K562 (cell line): ENCODE data around the gene XRN2. TPM values are rescaled to one million over a fixed set of nuclear protein-coding genes. Genes with fewer than 3 reads are reported as not detected.

ENCODE experiments used
- ATAC-seq: fragments of 200-7000 bp; cut with Tn5 transposase; 3 replicates; pipeline ENCODE4 v1.9.1; 2020; ENCODE audit warnings: moderate library complexity
- BruUV-seq: library from RNA; stranded (reverse); fragments of 400-500 nt; replicated peaks from 2 replicates; lab custom pipeline; 2021; lab: Mats Ljungman, UMichigan
- CTCF ChIA-PET: fragments of 300-600 bp; formaldehyde crosslinking; extraction: SDS; loops from one replicate; lab custom pipeline; 2021; ENCODE audit warnings: low intra/inter-chr PET ratio; lab: Yijun Ruan, JAX
- POLR2A ChIA-PET: fragments of 300-600, 350-650 bp; sonication (Branson Sonifier 250); formaldehyde crosslinking; extraction: SDS; loops from one replicate; lab custom pipeline; 2021; ENCODE audit warnings: antibody characterized with exemption, inconsistent platforms; lab: Yijun Ruan, JAX
- DNase-seq, 4 experiments: peaks; one replicate each; pipeline versions ENCODE4 v3.0.0 to v3.0.0-alpha.2; 2011 to 2018; ENCODE audit warnings: low spot score in 3 of 4, mixed read lengths in 3 of 4; ENCODE audit errors: extremely low read depth in 1 of 4
- FAIRE-seq: peaks from 2 replicates; lab custom pipeline; 2011; peaks lifted over from hg19 to GRCh38; lab: Jason Lieb, UNC
- H2AFZ ChIP-seq: 2 replicates; pipeline ENCODE4 v1.6.0; 2011; ENCODE audit warnings: low read depth, low read length, control low read depth, inconsistent platforms
- H3K27ac ChIP-seq: fragments of 200-600 bp; 3 replicates; pipeline ENCODE4 v1.8.0; 2011; ENCODE audit warnings: low read depth, mild to moderate bottlenecking, control low read depth, inconsistent platforms, low read length, moderate library complexity, mixed read lengths; ENCODE audit errors: extremely low read depth
- H3K27me3 ChIP-seq, 2 experiments: fragments of 300-600 bp in 1 of 2; 2 replicates in 1 of 2; 3 replicates in 1 of 2; pipeline versions ENCODE4 v1.6.0 to v1.8.0; 2011; ENCODE audit warnings: inconsistent platforms in 2 of 2, low read length in 2 of 2, mild to moderate bottlenecking in 1 of 2, mixed read lengths in 1 of 2, moderate library complexity in 1 of 2; ENCODE audit not compliant: control insufficient read depth in 2 of 2, insufficient read depth in 2 of 2
- H3K36me3 ChIP-seq: fragments of 300-600 bp; 3 replicates; pipeline ENCODE4 v1.8.0; 2011; ENCODE audit warnings: mild to moderate bottlenecking, low read length, inconsistent platforms; ENCODE audit not compliant: control insufficient read depth, insufficient read depth
- H3K4me1 ChIP-seq, 2 experiments: fragments of 200-600 bp in 1 of 2; replicated peaks in 1 of 2; 2 replicates in 1 of 2; 3 replicates in 1 of 2; pipeline versions ENCODE4 v1.5.1 to v1.8.0; 2011; ENCODE audit warnings: inconsistent platforms in 2 of 2, low read length in 2 of 2, mild to moderate bottlenecking in 1 of 2, mixed read lengths in 1 of 2, moderate library complexity in 1 of 2; ENCODE audit not compliant: control insufficient read depth in 2 of 2, insufficient read depth in 2 of 2
- H3K4me2 ChIP-seq: 2 replicates; pipeline ENCODE4 v1.6.1; 2011; ENCODE audit warnings: low read length, control low read depth, inconsistent platforms, mixed read lengths; ENCODE audit not compliant: insufficient read depth
- H3K4me3 ChIP-seq: fragments of 200-600 bp; sonication (generic), shearing (Covaris generic); 2 replicates; pipeline ENCODE4 v1.5.1; 2016; ENCODE audit warnings: control low read depth, inconsistent platforms
- H3K79me2 ChIP-seq: fragments of 200-600 bp; 3 replicates; pipeline ENCODE4 v1.8.0; 2011; ENCODE audit warnings: low read length, inconsistent platforms; ENCODE audit not compliant: control insufficient read depth, insufficient read depth
- H3K9ac ChIP-seq, 2 experiments: 2 replicates each; pipeline versions ENCODE4 v1.6.0 to v1.6.1; 2011; ENCODE audit warnings: low read depth in 2 of 2, low read length in 2 of 2, control low read depth in 1 of 2, inconsistent platforms in 1 of 2, mild to moderate bottlenecking in 1 of 2, mixed read lengths in 1 of 2; ENCODE audit not compliant: insufficient read depth in 1 of 2
- H3K9me1 ChIP-seq: one replicate; pipeline ENCODE4 v1.6.0; 2011; ENCODE audit warnings: inconsistent platforms, mild to moderate bottlenecking, low read length, moderate library complexity; ENCODE audit not compliant: control insufficient read depth, insufficient read depth
- H3K9me3 ChIP-seq: replicated peaks from 2 replicates; pipeline ENCODE4 v1.5.1; 2011; ENCODE audit warnings: low read depth, low read length, inconsistent platforms; ENCODE audit not compliant: control insufficient read depth, insufficient read depth
- H4K20me1 ChIP-seq: replicated peaks from 2 replicates; pipeline ENCODE4 v1.6.1; 2011; ENCODE audit warnings: low read length, inconsistent platforms, mixed read lengths; ENCODE audit not compliant: control insufficient read depth, insufficient read depth
- ARID2 ChIP-seq: fragments of 450-650 bp; IDR thresholded peaks from 2 replicates; pipeline ENCODE4 v1.6.1; 2017; ENCODE audit warnings: antibody characterized with exemption, mild to moderate bottlenecking
- IRF1 ChIP-seq: sonication (generic); formaldehyde crosslinking; IDR thresholded peaks from 2 replicates; pipeline ENCODE4 v1.8.0; 2022; ENCODE audit warnings: missing genetic modification reagents, mild to moderate bottlenecking, borderline replicate concordance
- MCM7 ChIP-seq, 2 experiments: fragments of 450-650 bp; IDR thresholded peaks; 2 replicates each; pipeline ENCODE4 v1.6.1; 2016 to 2018
- SIN3A ChIP-seq, 2 experiments: fragments of 150-350 bp in 1 of 2; IDR thresholded peaks; 2 replicates each; pipeline ENCODE4 v1.6.1; 2011 to 2016; ENCODE audit warnings: borderline replicate concordance in 2 of 2, low read depth in 2 of 2, low read length in 2 of 2, mild to moderate bottlenecking in 2 of 2, moderate library complexity in 2 of 2; ENCODE audit not compliant: control insufficient read depth in 1 of 2
- SIX5 ChIP-seq, 2 experiments: IDR thresholded peaks; 2 replicates each; pipeline ENCODE4 v1.6.1; 2011; ENCODE audit warnings: low read length in 2 of 2, borderline replicate concordance in 1 of 2, low read depth in 1 of 2, mild to moderate bottlenecking in 1 of 2, moderate library complexity in 1 of 2; ENCODE audit not compliant: insufficient read depth in 1 of 2
- TCFL5 ChIP-seq: fragments of 250-450 bp; sonication (Bioruptor Pico); conservative IDR thresholded peaks from 2 replicates; pipeline ENCODE4 v1.6.1; 2021; ENCODE audit warnings: mild to moderate bottlenecking, moderate library complexity, matching md5 sums
- TFAM ChIP-seq: fragments of 250-450 bp; sonication (Bioruptor Pico); conservative IDR thresholded peaks from 2 replicates; pipeline ENCODE4 v1.5.0; 2021; ENCODE audit warnings: mild to moderate bottlenecking, moderate library complexity
- ZC3H11A ChIP-seq: IDR thresholded peaks from 2 replicates; pipeline ENCODE4 v1.6.1; 2012; ENCODE audit warnings: low read depth, low read length, improper control_type of control experiment
- ZNF212 ChIP-seq: fragments of 450-650 bp; formaldehyde crosslinking; IDR thresholded peaks from 2 replicates; pipeline ENCODE4 v1.4.0; 2020; ENCODE audit warnings: mild to moderate bottlenecking
- ZNF57 ChIP-seq: fragments of 450-650 bp; formaldehyde crosslinking; IDR thresholded peaks from 2 replicates; pipeline ENCODE4 v1.4.0; 2020; ENCODE audit warnings: mild to moderate bottlenecking, moderate library complexity
- ZNF764 ChIP-seq: fragments of 250-450 bp; sonication (Bioruptor Pico); IDR thresholded peaks from 2 replicates; pipeline ENCODE4 v1.4.0; 2020; ENCODE audit warnings: low read depth, mild to moderate bottlenecking, moderate library complexity
- WGBS: fragments of 100-300 bp; shearing (Covaris generic); methylation state at CpG from one replicate; pipeline ENCODE4 v1.1.6; 2016; ENCODE audit warnings: low coverage, mixed read lengths; ENCODE audit not compliant: insufficient coverage; ENCODE audit errors: missing lambda C conversion rate; 5-methylcytosine and 5-hydroxymethylcytosine counted together
- in situ Hi-C: fragments of 300-500 bp; cut with MboI; formaldehyde crosslinking; loops from 4 replicates; pipeline ENCODE4 v1.15.0; 2018; ENCODE audit warnings: inconsistent platforms, mixed read lengths
- intact Hi-C: fragments of 100-400 bp; cut with micrococcal nuclease; formaldehyde crosslinking; loops from 2 replicates; pipeline ENCODE4 v1.14.2; 2022
- polyA plus RNA-seq, 8 experiments: library from polyadenylated mRNA; depleted of rRNA in 4 of 8; stranded (reverse) in 5 of 8; unstranded in 3 of 8; fragments of >200 nt; fragmentation: Nextera tagmentation in 2 of 8; fragmentation: Illumina TruSeq in 1 of 8; extraction: Ambion mirVana in 2 of 8; extraction: Trizol in 1 of 8; gene quantifications; 2 replicates each; pipeline versions ENCODE4 v1.2.1 to v1.2.3, GENCODE V29; 2011 to 2014; ENCODE audit warnings: inconsistent platforms in 1 of 8, missing spikeins in 1 of 8
- total RNA-seq, 7 experiments: library from RNA; depleted of rRNA in 6 of 7; stranded (reverse); fragments of >200 nt in 6 of 7; fragmentation: Illumina TruSeq in 2 of 7; extraction: Trizol in 2 of 7; gene quantifications; 2 replicates each; pipeline versions ENCODE4 v1.2.1 to v1.2.3, GENCODE V29; 2011 to 2021; ENCODE audit warnings: low replicate concordance in 1 of 7

XRN2 gene
- total and polyA plus RNA-seq, 9 of the 15 experiments (the other 6 are each of a cell fraction or from before 2014, with no cell fraction given): 41.8 to 67.3 (median 51.4) TPM

DNA sequence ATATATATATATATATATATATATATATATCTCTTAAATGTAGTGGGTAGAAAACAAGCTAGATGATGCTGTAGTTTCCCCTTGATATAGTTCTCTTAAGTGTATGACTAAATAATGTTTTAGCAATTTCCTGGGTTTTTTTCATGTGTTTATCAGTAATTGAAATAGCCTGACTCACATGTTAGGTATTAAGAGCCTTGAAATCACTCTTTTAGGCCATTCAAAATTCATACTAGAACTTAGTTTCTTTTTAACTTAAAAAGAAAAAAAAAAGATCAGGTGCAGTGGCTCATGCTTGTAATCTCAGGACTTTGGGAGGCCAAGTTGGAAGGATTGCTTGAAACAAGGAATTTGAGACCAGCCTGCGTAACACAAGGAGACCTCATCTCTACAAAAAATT lies 50.1 kb downstream of the XRN2 start:
- Histone ChIP-seq H4K20me1 (no peaks in the 10 kb centered on the region), H3K4me1 (no peaks in the 10 kb centered on the region), H3K9me3 (no peaks in the 10 kb centered on the region), H3K27ac (no peak overlapping the region), H3K4me2 (no peak overlapping the region), H3K9me1 (no peaks in the 10 kb centered on the region), H3K4me3 (no peak overlapping the region), H3K9ac (no peak overlapping the region), H3K36me3 (peaks cover 50% of the 10 kb centered on the region; the same call in 2 of the 3 replicates), H3K79me2 (no peaks in the 10 kb centered on the region; the same call in 2 of the 3 replicates), H2AFZ (no peak overlapping the region), H3K27me3 (no peaks in the 10 kb centered on the region)
- FAIRE-seq (no peak), DNase-seq (no peak), ATAC-seq (no peak)
- intact Hi-C loops (no loop called here), in situ Hi-C loops (no loop called here)
- ChIA-PET POLR2A (interaction anchor here (1.0 kb wide), 1 partner anchor 12 kb away, joined by 3 read pairs; no protein-coding TSS in a partner anchor), CTCF (no interaction called here)
- BruUV-seq: no TSS peak
- WGBS: 100% methylated on average over 1 of the region's 1 CpG
- TF ChIP-seq ZC3H11A (no peak), ZNF57 (CRISPR knock-in tag) (no peak), TFAM (CRISPR knock-in tag) (no peak), ZNF212 (no peak), MCM7 (IDR thresholded peaks at IDR 0.05) (no peak), SIN3A (IDR thresholded peaks at IDR 0.05; ENCODE audit: borderline replicate concordance in 2 of 2, control insufficient read depth in 1 of 2, low read depth in 2 of 2, low read length in 2 of 2) (no peak), ZNF764 (no peak), IRF1 (no peak), TCFL5 (CRISPR knock-in tag) (no peak), SIX5 (IDR thresholded peaks at IDR 0.05; ENCODE audit: borderline replicate concordance in 1 of 2, insufficient read depth in 1 of 2, low read depth in 1 of 2, low read length in 2 of 2) (no peak), ARID2 (no peak)
